ENCODE measurements around the gene FNDC3B. TPM values are rescaled to one million over a fixed set of nuclear protein-coding genes. Genes with fewer than 3 reads are reported as not detected.

Gene FNDC3B
- total and polyA plus RNA-seq, 9 of the 15 experiments (the other 6 are each of a cell fraction or from before 2014, with no cell fraction given), result 7.0 to 35.8 (median 16.2) TPM

- no peak for FAIRE-seq
- Histone ChIP-seq H2AFZ (ENCODE audit: low read depth, low read length) (no peak overlapping the region), H3K79me2 (ENCODE audit: control insufficient read depth, insufficient read depth, low read length) (no peaks in the 10 kb centered on the region), H3K4me2 (ENCODE audit: insufficient read depth, low read length) (no peak overlapping the region), H3K9me3 (replicated peaks; ENCODE audit: control insufficient read depth, insufficient read depth, low read depth, low read length) (no peaks in the 10 kb centered on the region; the same call in none of the 2 replicates), H3K9ac (ENCODE audit: insufficient read depth in 1 of 2, low read depth in 2 of 2, low read length in 2 of 2) (no peak overlapping the region), H3K27me3 (ENCODE audit: control insufficient read depth in 2 of 2, insufficient read depth in 2 of 2, low read length in 2 of 2) (no peaks in the 10 kb centered on the region), H3K9me1 (ENCODE audit: control insufficient read depth, insufficient read depth, low read length) (no peaks in the 10 kb centered on the region), H3K4me1 (replicated peaks in 1 of 2; ENCODE audit: control insufficient read depth in 2 of 2, insufficient read depth in 2 of 2, low read length in 2 of 2) (no peaks in the 10 kb centered on the region; a peak in 1 of 5 replicates), H3K27ac (ENCODE audit: extremely low read depth, low read depth, low read length) (no peak overlapping the region), H4K20me1 (replicated peaks; ENCODE audit: control insufficient read depth, insufficient read depth, low read length) (no peaks in the 10 kb centered on the region), H3K4me3 (no peak overlapping the region), H3K36me3 (ENCODE audit: control insufficient read depth, insufficient read depth, low read length) (no peaks in the 10 kb centered on the region)
- no TSS peak for BruUV-seq (replicated peaks)
- intact Hi-C loops (cut with micrococcal nuclease) (no loop called here), in situ Hi-C loops (cut with MboI) (no loop called here)
- CTCF ChIA-PET (ENCODE audit: low intra/inter-chr PET ratio), result no interaction called here
- POLR2A ChIA-PET, result no interaction called here
- no peak for DNase-seq (ENCODE audit: extremely low read depth in 1 of 4, low spot score in 3 of 4)
- ATAC-seq, result no peak
- 46% methylated on average over 2 of the region's 2 CpGs for WGBS (ENCODE audit: insufficient coverage, low coverage, missing lambda C conversion rate)
- TF ChIP-seq TCF7 (IDR thresholded peaks at IDR 0.05; ENCODE audit: borderline replicate concordance) (no peak), ZFX (CRISPR knock-in tag; IDR thresholded peaks at IDR 0.05) (no peak), MXD1 (CRISPR knock-in tag; IDR thresholded peaks at IDR 0.05; ENCODE audit: borderline replicate concordance, poor library complexity, severe bottlenecking) (no peak), E2F8 (IDR thresholded peaks at IDR 0.05; ENCODE audit: low read depth, partially characterized antibody) (no peak), PTRF (tag; IDR thresholded peaks at IDR 0.05) (no peak), ETV1 (tag; conservative IDR thresholded peaks at IDR 0.05; ENCODE audit: low read depth) (no peak), SREBF1 (IDR thresholded peaks at IDR 0.05; ENCODE audit: borderline replicate concordance, low read depth, low read length) (no peak), TAL1 (IDR thresholded peaks at IDR 0.05) (no peak), ZNF217 (CRISPR knock-in tag; IDR thresholded peaks at IDR 0.05) (no peak), E2F6 (IDR thresholded peaks at IDR 0.05; ENCODE audit: borderline replicate concordance in 1 of 2, extremely low read depth in 1 of 2, insufficient read depth in 1 of 2, insufficient read length in 1 of 2, low read depth in 1 of 2, low read length in 1 of 2, poor library complexity in 1 of 2, severe bottlenecking in 1 of 2) (no peak), HDAC3 (IDR thresholded peaks at IDR 0.05; ENCODE audit: borderline replicate concordance, partially characterized antibody) (no peak), SPI1 (IDR thresholded peaks at IDR 0.05; ENCODE audit: borderline replicate concordance, low read depth, low read length) (no peak), PATZ1 (CRISPR knock-in tag; IDR thresholded peaks at IDR 0.05; ENCODE audit: borderline replicate concordance) (no peak)
Observed at GRCh38 chr3:171996178-171996817, 43.1 kb upstream of the FNDC3B start.
